Adrenal gland (tissue), 5 donors: Measurements from ENCODE around the gene MALAT1.

Experiments used
- POLR2A ChIP-seq, 2 donors: fragments of 450-650 bp; IDR thresholded peaks; one replicate each; pipeline ENCODE4 v1.6.1; 2017; ENCODE audit warnings: antibody characterized with exemption in 2 of 2, mild to moderate bottlenecking in 2 of 2, moderate library complexity in 1 of 2
- TF ChIP-seq, protein P1 (sequence below), 6 experiments: fragments of 450-650 bp in 4 of 6; fragments of 200-600 bp in 2 of 6; sonication (generic) in 1 of 6; IDR thresholded peaks; 1 replicate in 5 of 6; 2 replicates in 1 of 6; pipeline versions ENCODE4 v1.5.1 to v1.8.0; 2016 to 2021; ENCODE audit warnings: antibody characterized with exemption in 6 of 6, mild to moderate bottlenecking in 2 of 6, moderate library complexity in 1 of 6
- donor health status: DM: no; HTN: no; CAD: no.

GRCh38 chr11:65539744-65540289, 41.0 kb downstream of the MALAT1 start:
- TF ChIP-seq, protein P1, sequence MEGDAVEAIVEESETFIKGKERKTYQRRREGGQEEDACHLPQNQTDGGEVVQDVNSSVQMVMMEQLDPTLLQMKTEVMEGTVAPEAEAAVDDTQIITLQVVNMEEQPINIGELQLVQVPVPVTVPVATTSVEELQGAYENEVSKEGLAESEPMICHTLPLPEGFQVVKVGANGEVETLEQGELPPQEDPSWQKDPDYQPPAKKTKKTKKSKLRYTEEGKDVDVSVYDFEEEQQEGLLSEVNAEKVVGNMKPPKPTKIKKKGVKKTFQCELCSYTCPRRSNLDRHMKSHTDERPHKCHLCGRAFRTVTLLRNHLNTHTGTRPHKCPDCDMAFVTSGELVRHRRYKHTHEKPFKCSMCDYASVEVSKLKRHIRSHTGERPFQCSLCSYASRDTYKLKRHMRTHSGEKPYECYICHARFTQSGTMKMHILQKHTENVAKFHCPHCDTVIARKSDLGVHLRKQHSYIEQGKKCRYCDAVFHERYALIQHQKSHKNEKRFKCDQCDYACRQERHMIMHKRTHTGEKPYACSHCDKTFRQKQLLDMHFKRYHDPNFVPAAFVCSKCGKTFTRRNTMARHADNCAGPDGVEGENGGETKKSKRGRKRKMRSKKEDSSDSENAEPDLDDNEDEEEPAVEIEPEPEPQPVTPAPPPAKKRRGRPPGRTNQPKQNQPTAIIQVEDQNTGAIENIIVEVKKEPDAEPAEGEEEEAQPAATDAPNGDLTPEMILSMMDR (IDR thresholded peaks at IDR 0.05) = no peak
- peak in 1 of 2 donors; percentile 16 for TF ChIP-seq POLR2A (IDR thresholded peaks at IDR 0.05)
